HG03558 (cell line): Measurements from ENCODE around the gene ARHGEF38.
"Not testable (repeated sequence)": the region's sequence is repeated elsewhere in the genome, so short reads cannot be mapped to it uniquely, and the experiment has no call there.

Source experiments
- ATAC-seq: cut with Tn5 transposase; IDR thresholded peaks from one replicate; pipeline ENCODE4 v1.9.1; 2021; ENCODE audit warnings: moderate number of reproducible peaks; ENCODE audit not compliant: unreplicated experiment; ENCODE audit errors: extremely low read depth

The ARHGEF38 gene

DNA sequence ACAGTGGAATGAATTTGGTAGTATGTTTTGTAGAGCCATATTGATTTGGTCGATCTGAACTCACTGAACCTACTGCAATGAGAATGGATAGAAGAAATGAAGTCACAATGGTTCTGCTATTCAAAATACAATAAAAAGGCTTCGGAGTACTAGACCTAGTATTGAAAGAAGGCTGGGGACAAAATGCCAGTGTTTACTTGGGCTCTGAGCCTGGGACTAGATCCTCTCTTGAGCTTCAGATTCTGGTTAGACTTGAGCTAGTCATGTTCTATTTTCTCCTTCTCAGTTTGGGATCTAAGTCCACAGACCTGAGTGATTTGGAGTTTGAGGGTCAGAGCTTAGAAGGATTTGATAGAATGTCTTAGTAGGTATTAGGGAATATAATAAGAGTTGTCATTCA is 146.2 kb downstream of the ARHGEF38 start:
- no peak for ATAC-seq

- no peak for ATAC-seq
Measured at GRCh38 chr4:105707782-105708180, 155.4 kb downstream of the ARHGEF38 start.

DNA sequence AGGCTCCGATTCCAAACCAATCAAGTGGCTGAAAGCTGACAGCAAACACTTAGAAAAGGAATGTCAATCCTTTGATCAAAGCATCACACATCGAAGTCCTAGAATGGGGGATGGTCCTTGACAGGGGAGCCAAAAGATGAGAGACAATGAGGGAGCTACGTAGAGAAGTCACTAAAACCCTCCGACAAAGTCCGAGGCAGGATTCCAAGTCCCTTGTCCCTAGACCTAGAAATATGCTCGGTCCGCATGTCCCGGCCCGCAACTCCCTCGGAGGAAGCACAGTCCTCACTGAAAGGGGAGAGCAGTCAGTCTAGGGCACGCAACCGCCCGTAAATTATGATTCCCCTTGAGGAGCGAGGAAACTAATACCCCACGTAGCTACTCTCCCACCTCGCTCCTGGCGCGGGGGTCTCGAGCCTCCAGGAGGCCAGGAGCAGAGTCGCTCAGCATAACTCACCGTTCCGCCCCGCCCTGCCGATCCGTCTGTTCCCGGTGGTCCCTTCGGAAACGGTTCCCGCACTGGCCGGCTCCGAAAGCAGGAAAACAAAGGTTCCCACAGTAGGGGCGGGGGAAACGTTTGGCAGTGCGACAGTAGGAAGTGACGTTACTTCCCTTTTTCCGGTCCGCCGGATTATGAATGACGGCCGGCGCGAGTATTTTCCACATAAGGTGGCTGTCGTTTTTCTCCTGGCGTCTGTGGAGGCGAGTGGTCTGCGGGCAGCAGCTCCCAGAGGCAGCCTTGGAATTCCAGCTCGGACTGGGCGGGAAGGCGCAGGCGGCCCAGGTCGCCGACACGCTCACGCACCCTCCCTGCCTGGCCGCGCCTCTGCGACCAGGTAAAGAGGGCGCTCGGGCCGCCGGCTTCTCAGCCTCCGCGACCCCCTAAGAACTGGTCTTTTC is 156.0 kb downstream of the ARHGEF38 start, which contains the start of the genes GSTCD and INTS12:
Gene GSTCD, plus strand, starts transcription at position 604 of the 900 bp plus-strand sequence. CDS start 8,830 bp downstream, outside the sequence.
Gene INTS12, minus strand, starts transcription at position 509 of the 900 bp plus-strand sequence. CDS start 8,684 bp downstream, outside the sequence.
- peak; percentile 56 for ATAC-seq

GRCh38 chr4:105709081-105709450 is 156.6 kb downstream of the ARHGEF38 start:
- peak; percentile 16 for ATAC-seq

DNA sequence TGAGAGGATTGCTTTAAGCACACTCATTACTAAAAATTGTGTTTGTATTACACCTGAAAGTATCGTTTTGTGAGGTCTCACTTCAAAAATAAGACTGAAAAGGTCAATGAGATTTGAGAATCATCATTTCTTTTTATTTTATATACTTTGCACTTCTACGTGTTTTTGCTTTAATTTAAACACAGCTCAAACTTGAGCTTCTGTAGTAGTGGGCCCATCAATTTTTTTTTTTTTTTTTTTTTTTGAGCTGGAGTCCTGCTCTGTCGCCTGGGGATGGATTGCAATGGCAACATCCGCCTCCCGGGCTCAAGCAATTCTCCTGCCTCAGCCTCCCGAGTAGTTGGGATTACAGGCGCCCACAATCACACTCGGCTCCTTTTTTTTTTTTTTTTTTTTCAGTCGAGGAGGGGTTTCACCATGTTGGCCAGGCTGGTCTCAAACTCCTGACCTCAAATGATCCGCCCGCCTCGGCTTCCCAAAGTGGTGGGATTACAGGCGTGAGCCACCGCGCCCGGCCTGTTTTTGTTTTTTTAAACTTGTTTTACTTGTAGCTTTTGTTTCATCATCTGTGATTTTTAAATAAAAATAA is 157.7 kb downstream of the ARHGEF38 start:
- ATAC-seq, result no peak

DNA sequence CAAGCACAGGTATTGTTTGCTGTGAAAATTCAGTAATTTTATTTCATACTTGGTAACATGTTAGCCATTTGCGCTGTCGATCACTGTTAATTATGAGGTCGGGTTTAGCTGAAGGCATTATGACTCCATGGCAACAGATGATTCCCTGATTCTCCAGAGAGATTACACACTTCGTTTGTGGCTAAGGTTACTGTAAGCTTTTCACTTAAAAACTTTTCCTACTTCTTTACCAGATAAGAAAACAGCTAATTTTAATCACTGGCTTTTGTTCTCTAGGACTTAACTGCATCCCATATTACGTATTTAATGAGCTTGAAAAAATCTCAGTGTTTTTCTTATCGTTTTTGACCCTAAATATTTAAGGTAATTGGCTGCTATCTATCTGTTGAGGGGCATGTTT is 158.3 kb downstream of the ARHGEF38 start:
- no peak for ATAC-seq

DNA sequence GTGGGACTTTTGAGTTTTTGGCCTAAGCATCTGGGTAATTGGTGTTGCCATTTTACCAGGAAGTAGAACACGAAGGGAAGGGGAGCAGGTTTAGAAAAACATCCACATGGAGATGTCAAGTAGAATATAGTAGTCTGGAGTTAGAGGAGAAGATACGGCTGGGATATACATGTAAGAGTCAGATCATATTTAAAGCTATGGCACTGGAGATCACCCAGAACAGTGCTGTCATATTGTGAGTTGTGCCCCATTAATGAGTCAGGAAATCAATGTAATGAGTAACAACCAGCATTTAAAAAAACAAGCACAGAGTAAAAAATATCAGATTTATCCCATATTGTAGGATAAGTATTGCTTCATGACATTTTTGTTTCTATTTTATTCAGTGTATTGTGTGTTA is 160.3 kb downstream of the ARHGEF38 start:
- no peak for ATAC-seq

DNA sequence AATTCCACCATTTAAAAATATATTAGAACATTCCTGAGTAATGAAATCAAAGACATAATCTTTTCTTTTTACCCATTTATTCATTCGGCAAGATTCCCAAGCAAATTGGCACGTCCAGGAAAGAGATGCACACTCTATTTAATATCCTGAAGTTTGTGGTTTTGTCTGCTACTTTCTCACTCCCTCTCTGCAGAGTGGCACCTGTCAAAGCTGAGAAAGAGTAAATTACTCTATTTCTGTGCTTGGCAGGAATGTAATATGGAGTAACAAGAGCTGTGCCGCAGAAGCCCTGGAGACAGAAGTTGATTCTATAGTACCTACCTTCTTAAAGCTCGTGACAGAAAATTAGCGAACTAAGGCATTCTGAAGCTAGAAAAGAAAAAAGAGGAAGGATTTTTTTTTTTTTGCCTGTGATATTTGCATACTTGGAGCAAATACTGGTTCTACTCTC is 161.7 kb downstream of the ARHGEF38 start:
- ATAC-seq, result peak; percentile 35

DNA sequence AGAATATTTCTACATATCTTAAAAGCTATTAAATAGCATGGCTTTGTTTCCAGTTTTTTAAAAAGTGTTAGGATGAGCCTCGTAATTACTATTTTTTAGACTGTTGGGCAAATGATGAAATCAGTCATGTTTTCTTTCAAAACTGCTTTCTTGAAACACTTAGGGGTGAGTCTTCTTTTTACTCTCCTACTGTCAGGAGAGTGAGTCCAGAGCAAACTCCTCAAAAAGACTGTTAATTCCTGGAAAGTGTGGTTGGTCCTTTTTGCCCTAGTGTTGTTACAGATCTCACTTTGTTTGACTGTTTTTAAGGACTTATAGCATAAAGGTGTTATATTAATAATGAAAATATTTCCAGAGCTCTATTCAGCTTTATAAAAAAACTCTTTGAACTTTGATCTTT is 162.5 kb downstream of the ARHGEF38 start:
- ATAC-seq, result no peak

- ATAC-seq, result no peak
Measured at GRCh38 chr4:105715692-105716278, 163.4 kb downstream of the ARHGEF38 start.

GRCh38 chr4:105719204-105719603 is 166.8 kb downstream of the ARHGEF38 start:
- no peak for ATAC-seq

DNA sequence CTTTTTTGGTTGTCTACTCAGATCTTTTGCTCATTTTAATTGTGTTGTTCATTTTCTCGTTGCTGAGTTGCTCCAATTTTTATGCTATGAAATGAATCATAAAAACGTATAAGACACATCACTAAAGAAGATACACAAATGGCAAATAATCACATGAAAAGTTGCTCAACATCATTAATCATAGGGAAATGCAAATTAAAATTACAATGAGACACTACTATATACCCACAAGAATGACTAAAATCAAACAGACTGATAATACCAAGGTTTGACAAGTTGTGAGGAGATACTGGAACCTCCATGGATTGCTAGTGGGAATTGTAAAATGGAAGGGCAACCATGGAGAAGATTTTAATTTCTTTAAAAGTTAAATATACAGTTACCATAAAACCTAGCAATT is 173.2 kb downstream of the ARHGEF38 start:
- no peak for ATAC-seq

GRCh38 chr4:105729895-105730294 is 177.5 kb downstream of the ARHGEF38 start:
- not testable (repeated sequence) for ATAC-seq
